ENCODE data around the gene IFT57. TPM values are rescaled to one million over a fixed set of nuclear protein-coding genes. Genes with fewer than 3 reads are reported as not detected.

The IFT57 gene
- total RNA-seq, 1 donor from 2014 or later, result 21.4 TPM

DNA sequence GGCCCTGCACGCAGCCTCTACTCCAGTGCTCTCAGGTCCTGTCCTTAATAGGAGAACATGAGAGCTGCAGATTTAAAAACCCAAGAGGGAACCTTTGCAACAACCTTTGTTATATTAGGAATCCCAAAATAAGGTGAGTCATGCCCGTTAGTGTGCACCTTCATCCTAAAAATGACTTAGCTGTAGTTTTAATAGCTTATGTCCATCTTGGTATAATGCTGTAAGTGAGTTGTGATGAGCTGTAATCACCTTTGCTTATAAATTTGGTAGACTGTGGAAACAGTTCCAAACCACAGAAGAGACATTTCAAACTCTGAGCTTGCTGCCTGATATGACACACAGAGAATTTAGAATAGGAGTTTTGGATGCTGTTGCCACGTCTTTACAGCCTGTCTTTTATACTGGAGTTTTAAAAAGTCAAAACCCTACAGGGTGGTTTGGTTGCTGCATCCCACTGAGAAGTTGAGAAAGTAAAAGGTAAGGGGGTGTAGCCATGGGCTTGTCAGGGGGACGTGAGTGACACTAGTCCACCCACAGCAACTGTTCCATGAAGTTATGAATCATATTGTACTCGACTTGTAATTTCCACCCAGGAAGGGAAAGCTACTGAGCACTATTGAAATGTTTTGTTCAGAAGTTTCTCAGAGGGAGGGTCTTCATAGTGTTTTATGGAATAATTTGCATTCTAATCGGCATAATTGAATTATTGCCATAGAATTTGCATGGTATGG lies 104.0 kb downstream of the IFT57 start:
- Mint-ChIP-seq H3K27ac (ENCODE audit: unreplicated experiment) (no peak overlapping the region), H3K4me1 (ENCODE audit: low read depth, unreplicated experiment) (peaks cover 5% of the 10 kb centered on the region), H3K36me3 (ENCODE audit: unreplicated experiment) (no peaks in the 10 kb centered on the region), H3K27me3 (ENCODE audit: unreplicated experiment) (no peaks in the 10 kb centered on the region), H3K9me3 (ENCODE audit: unreplicated experiment) (no peaks in the 10 kb centered on the region), H3K4me3 (ENCODE audit: unreplicated experiment) (no peak overlapping the region)
- no peak for DNase-seq
- no peak for TF ChIP-seq CTCF (IDR thresholded peaks at IDR 0.05; ENCODE audit: partially characterized antibody, unreplicated experiment)

DNA sequence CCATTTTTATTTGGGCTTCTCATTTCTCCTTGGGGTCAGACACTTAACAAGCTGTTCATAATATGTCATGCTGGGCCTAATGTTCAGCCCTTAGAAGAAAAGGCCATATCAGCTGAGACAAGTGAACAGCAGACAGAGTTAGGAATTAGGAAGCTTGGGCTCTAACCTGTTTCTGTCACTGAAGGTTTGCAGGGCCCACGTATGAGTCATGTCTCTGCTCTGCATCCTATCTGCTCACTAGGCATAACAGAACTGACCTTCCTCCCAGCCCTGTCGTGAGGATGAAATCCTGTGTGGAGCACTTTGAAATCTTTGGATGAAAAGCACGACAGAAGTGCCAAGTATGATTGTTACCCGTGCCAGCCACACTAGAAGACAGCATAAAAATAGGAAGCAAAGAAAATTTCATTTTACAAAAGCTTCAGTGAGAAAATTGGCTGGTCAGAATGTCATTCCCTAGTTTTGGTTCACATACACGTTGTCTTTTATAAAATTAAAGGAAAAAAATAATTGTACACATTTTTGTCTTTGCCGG lies 104.9 kb downstream of the IFT57 start:
- TF ChIP-seq CTCF (IDR thresholded peaks at IDR 0.05; ENCODE audit: partially characterized antibody, unreplicated experiment), result no peak
- H3K4me3 Mint-ChIP-seq (ENCODE audit: unreplicated experiment), result no peak overlapping the region
- H3K27me3 Mint-ChIP-seq (ENCODE audit: unreplicated experiment), result no peaks in the 10 kb centered on the region
- no peak overlapping the region for H3K27ac Mint-ChIP-seq (ENCODE audit: unreplicated experiment)
- no peaks in the 10 kb centered on the region for H3K9me3 Mint-ChIP-seq (ENCODE audit: unreplicated experiment)
- no peaks in the 10 kb centered on the region for H3K36me3 Mint-ChIP-seq (ENCODE audit: unreplicated experiment)
- peaks cover 6% of the 10 kb centered on the region for H3K4me1 Mint-ChIP-seq (ENCODE audit: low read depth, unreplicated experiment)
- no peak for DNase-seq

GRCh38 chr3:108114423-108115065 lies 107.7 kb downstream of the IFT57 start:
- no peak for TF ChIP-seq CTCF (IDR thresholded peaks at IDR 0.05; ENCODE audit: partially characterized antibody, unreplicated experiment)
- no peak for DNase-seq
- Mint-ChIP-seq H3K27me3 (ENCODE audit: unreplicated experiment) (no peaks in the 10 kb centered on the region), H3K36me3 (ENCODE audit: unreplicated experiment) (no peaks in the 10 kb centered on the region), H3K9me3 (ENCODE audit: unreplicated experiment) (no peaks in the 10 kb centered on the region), H3K4me1 (ENCODE audit: low read depth, unreplicated experiment) (peaks cover 6% of the 10 kb centered on the region), H3K4me3 (ENCODE audit: unreplicated experiment) (no peak overlapping the region), H3K27ac (ENCODE audit: unreplicated experiment) (no peak overlapping the region)

DNA sequence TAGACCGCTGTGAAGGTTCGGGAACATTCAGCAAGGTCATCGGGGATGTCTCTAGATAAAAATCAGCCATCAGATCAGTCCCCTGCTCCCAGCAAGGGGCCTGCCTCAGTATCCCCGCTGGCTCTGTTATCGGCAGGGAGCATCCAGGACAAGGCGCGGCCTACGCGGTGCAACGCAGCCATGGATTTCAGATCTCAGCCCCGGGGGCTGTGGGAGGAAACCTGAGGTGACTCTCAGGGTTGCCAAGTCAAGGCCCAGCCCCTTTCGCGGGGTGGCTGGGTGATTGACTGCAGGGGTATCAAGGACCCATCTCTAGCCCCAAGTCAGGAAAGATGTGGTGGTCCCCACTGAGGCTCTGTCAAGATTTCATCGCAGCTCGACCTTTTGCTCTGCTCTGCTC lies 108.2 kb downstream of the IFT57 start:
- Mint-ChIP-seq H3K4me3 (ENCODE audit: unreplicated experiment) (no peak overlapping the region), H3K27ac (ENCODE audit: unreplicated experiment) (no peak overlapping the region), H3K27me3 (ENCODE audit: unreplicated experiment) (no peaks in the 10 kb centered on the region), H3K9me3 (ENCODE audit: unreplicated experiment) (no peaks in the 10 kb centered on the region), H3K36me3 (ENCODE audit: unreplicated experiment) (no peaks in the 10 kb centered on the region), H3K4me1 (ENCODE audit: low read depth, unreplicated experiment) (peaks cover 6% of the 10 kb centered on the region)
- DNase-seq, result no peak
- TF ChIP-seq CTCF (IDR thresholded peaks at IDR 0.05; ENCODE audit: partially characterized antibody, unreplicated experiment), result no peak

GRCh38 chr3:108110934-108111333 lies 111.3 kb downstream of the IFT57 start:
- H3K9me3 Mint-ChIP-seq (ENCODE audit: unreplicated experiment), result peaks cover 2% of the 10 kb centered on the region
- DNase-seq, result no peak
- H3K27ac Mint-ChIP-seq (ENCODE audit: unreplicated experiment), result no peak overlapping the region

More at GRCh38 chr3:108110934-108111333, 111.3 kb downstream of the IFT57 start:
- Mint-ChIP-seq H3K27me3 (ENCODE audit: unreplicated experiment) (no peaks in the 10 kb centered on the region), H3K4me3 (ENCODE audit: unreplicated experiment) (no peak overlapping the region), H3K36me3 (ENCODE audit: unreplicated experiment) (no peaks in the 10 kb centered on the region), H3K4me1 (ENCODE audit: low read depth, unreplicated experiment) (peaks cover 8% of the 10 kb centered on the region)
- no peak for TF ChIP-seq CTCF (IDR thresholded peaks at IDR 0.05; ENCODE audit: partially characterized antibody, unreplicated experiment)

Measured in glutamatergic neuron (in vitro differentiated cells).